HFFc6 (cell line): ENCODE results near the gene DHFR2. TPM values are rescaled to one million over a fixed set of nuclear protein-coding genes. Genes with fewer than 3 reads are reported as not detected.

Experiments used
- DNase-seq: peaks from one replicate; pipeline ENCODE4 v3.0.0-alpha.2; 2018
- H3K27ac Mint-ChIP-seq: 2 replicates; pipeline ENCODE4 v1.8.0; 2020; ENCODE audit warnings: mild to moderate bottlenecking, mixed read lengths
- H3K27me3 Mint-ChIP-seq: 2 replicates; pipeline ENCODE4 v1.8.0; 2021; ENCODE audit warnings: mild to moderate bottlenecking, moderate library complexity, mixed read lengths; ENCODE audit not compliant: insufficient read depth
- H3K36me3 Mint-ChIP-seq: 2 replicates; pipeline ENCODE4 v1.8.0; 2021; ENCODE audit warnings: low read depth, mixed read lengths
- H3K4me1 Mint-ChIP-seq: 2 replicates; pipeline ENCODE4 v1.8.0; 2020; ENCODE audit warnings: low read depth, mixed read lengths
- H3K4me3 Mint-ChIP-seq: 2 replicates; pipeline ENCODE4 v1.8.0; 2020; ENCODE audit warnings: mild to moderate bottlenecking, moderate library complexity, mixed read lengths
- H3K9me3 Mint-ChIP-seq: 2 replicates; pipeline ENCODE4 v1.8.0; 2020; ENCODE audit warnings: mild to moderate bottlenecking, mixed read lengths
- total RNA-seq, 6 experiments: library from RNA; stranded (reverse); fragmentation: NEBNext Ultra II Directional; extraction: Animal tissue kit (Norgen Biotek cat#: 25700); gene quantifications; 2 replicates in 1 of 6; 3 replicates in 5 of 6; pipeline ENCODE4 v1.2.3, GENCODE V29; 2021
- TF ChIP-seq, protein P1 (sequence below): fragments of 200-600 bp; sonication (generic); IDR thresholded peaks from 2 replicates; pipeline ENCODE4 v1.5.0; 2021; ENCODE audit warnings: antibody characterized with exemption, mild to moderate bottlenecking

DHFR2 gene
- total RNA-seq, 6 experiments from 2014 or later = 3.0 to 4.7 (median 3.6) TPM

DNA sequence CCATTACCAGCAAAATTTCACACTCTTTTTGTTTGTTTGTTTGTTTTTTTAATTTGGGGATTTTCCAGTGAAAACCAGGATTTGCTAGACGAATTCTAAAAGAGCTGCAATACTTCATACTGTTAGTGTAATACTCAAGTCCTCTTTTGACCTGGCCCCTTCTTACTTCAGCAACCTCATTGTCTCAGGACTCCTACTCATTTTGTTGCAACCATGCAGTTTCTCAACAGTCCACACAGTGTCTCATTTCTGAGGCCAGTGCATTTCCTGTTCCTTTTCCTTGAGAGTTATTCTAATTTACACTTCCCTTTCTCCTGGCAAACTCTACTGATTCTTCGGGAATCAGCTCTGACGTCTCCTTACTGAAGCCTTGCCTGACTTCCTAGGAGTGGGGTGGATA is 35.7 kb upstream of the DHFR2 start:
- H3K4me3 Mint-ChIP-seq = no peak overlapping the region
- DNase-seq = no peak
- TF ChIP-seq, protein P1, sequence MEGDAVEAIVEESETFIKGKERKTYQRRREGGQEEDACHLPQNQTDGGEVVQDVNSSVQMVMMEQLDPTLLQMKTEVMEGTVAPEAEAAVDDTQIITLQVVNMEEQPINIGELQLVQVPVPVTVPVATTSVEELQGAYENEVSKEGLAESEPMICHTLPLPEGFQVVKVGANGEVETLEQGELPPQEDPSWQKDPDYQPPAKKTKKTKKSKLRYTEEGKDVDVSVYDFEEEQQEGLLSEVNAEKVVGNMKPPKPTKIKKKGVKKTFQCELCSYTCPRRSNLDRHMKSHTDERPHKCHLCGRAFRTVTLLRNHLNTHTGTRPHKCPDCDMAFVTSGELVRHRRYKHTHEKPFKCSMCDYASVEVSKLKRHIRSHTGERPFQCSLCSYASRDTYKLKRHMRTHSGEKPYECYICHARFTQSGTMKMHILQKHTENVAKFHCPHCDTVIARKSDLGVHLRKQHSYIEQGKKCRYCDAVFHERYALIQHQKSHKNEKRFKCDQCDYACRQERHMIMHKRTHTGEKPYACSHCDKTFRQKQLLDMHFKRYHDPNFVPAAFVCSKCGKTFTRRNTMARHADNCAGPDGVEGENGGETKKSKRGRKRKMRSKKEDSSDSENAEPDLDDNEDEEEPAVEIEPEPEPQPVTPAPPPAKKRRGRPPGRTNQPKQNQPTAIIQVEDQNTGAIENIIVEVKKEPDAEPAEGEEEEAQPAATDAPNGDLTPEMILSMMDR = no peak
- no peaks in the 10 kb centered on the region for H3K27me3 Mint-ChIP-seq
- H3K36me3 Mint-ChIP-seq = peaks cover 9% of the 10 kb centered on the region; the same call in 1 of the 2 replicates
- no peaks in the 10 kb centered on the region for H3K4me1 Mint-ChIP-seq
- no peaks in the 10 kb centered on the region for H3K9me3 Mint-ChIP-seq
- no peak overlapping the region for H3K27ac Mint-ChIP-seq

DNA sequence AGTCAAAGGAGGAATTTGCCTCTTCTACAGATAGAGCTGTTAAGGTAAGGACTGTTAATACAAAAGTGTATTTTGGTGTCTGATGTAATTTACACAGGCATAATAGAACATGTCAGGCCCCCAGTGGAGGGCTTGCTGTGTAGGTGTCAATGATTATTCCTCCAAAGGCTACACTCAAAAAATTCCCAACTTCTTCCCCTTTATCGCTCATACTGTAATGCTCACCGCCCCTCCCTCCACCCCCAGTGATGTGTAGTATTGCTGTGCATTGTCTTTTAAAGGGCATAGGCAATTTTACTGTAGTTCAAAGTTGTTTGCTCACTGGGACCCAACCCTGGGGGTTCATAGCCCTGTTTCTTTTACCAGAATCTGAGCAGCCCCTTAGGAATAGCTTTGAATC is 32.4 kb upstream of the DHFR2 start:
- no peak overlapping the region for H3K4me3 Mint-ChIP-seq
- no peaks in the 10 kb centered on the region for H3K4me1 Mint-ChIP-seq
- no peak overlapping the region for H3K27ac Mint-ChIP-seq
- H3K9me3 Mint-ChIP-seq = no peaks in the 10 kb centered on the region
- H3K36me3 Mint-ChIP-seq = peaks cover 15% of the 10 kb centered on the region; the same call in 1 of the 2 replicates
- TF ChIP-seq, protein P1 = no peak
- H3K27me3 Mint-ChIP-seq = no peaks in the 10 kb centered on the region
- DNase-seq = no peak

DNA sequence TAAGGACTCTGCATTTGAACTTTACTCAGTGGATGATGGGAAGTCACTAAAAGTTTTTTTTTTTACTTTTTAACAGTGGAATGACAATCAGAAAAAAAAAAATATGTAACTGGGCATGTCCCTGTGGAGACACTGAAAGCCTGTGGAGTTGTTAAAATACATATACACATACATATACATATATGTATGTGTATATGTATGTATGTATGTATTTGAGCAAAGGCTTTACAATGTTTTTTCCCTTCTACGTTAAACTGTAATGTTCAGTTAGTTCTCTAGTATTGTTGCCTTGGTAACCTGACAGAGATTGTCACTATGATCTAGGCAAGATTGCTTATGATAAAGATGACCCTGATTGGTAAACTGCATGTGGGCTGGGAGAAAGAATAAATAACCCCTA is 30.4 kb upstream of the DHFR2 start:
- no peak for DNase-seq
- H3K27ac Mint-ChIP-seq = no peak overlapping the region

DNA sequence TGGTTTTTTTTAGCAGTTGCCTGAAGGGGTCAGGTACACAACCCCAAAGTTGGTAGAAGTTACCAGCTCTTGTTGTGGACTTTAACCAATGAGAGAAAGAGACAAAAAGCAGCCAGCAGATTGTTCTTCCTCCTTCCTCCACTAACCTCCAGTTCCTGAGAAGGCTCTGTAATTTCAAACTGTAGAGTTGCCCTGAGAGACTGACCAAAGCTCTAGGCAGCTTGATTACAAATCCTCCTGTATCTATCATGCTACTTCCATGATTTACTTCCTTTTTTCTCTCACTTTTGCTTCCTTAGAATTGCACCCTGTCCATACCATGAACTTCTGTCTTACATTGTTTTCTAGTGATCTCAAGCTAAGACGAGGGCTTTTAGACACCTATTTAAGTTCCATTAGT is 29.4 kb upstream of the DHFR2 start:
- Mint-ChIP-seq H3K36me3 (0 out of 2 replicates have a peak, but pooled peaks cover 5% of the 10 kb centered on the region), H3K27ac (no peak overlapping the region), H3K27me3 (no peaks in the 10 kb centered on the region), H3K9me3 (no peaks in the 10 kb centered on the region), H3K4me1 (no peaks in the 10 kb centered on the region), H3K4me3 (no peak overlapping the region)
- no peak for DNase-seq
- TF ChIP-seq, protein P1 = no peak

More for the DNA sequence above, 30.4 kb upstream of the DHFR2 start:
- H3K36me3 Mint-ChIP-seq = peaks cover 14% of the 10 kb centered on the region; the same call in 1 of the 2 replicates
- no peaks in the 10 kb centered on the region for H3K9me3 Mint-ChIP-seq
- TF ChIP-seq, protein P1 = no peak
- no peak overlapping the region for H3K4me3 Mint-ChIP-seq
- no peaks in the 10 kb centered on the region for H3K4me1 Mint-ChIP-seq
- no peaks in the 10 kb centered on the region for H3K27me3 Mint-ChIP-seq

DNA sequence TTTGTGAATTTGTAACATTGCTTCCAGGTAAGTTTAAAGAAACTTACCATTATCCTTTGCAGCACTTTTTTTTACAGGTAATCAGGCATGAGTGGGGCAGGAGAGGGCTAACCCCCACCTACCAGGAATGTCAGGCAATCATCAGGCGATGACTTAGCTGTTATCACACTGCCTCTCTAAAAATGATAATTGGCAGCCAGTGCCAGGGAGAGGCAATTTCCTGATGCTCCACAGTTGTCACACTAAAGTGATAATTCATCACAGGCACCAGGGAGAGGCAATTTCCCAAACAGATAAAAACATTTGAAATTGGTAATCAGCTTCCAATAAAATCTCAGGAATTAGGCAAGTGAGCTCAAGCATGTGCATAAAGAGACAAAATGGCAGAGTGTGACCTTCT is 26.4 kb upstream of the DHFR2 start:
- 0 out of 2 replicates have a peak, but pooled peaks cover 5% of the 10 kb centered on the region for H3K36me3 Mint-ChIP-seq
- H3K9me3 Mint-ChIP-seq = no peaks in the 10 kb centered on the region
- TF ChIP-seq, protein P1 = no peak
- H3K4me1 Mint-ChIP-seq = no peaks in the 10 kb centered on the region
- H3K4me3 Mint-ChIP-seq = no peak overlapping the region
- DNase-seq = no peak
- H3K27ac Mint-ChIP-seq = no peak overlapping the region
- H3K27me3 Mint-ChIP-seq = peaks cover 2% of the 10 kb centered on the region; the same call in 1 of the 2 replicates

DNA sequence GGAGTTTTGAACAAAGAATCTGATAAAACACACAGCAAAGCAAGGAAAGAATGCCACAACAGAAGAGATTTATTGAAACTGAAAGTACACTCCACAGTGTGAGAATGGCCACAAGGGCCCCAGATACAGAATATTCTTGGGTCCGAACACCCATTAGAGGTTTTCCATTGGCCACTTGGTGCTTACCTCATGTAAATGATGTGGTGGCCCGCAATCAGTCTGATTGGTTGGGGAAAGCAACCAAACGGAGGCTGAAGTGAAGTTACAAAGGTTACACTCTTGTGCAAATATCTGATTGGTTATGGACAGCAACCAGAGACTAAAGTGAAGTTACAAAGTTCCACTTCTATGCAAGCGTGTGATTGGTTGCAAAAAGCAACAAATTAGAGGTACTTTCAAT is 20.5 kb upstream of the DHFR2 start:
- H3K36me3 Mint-ChIP-seq = peaks cover 4% of the 10 kb centered on the region; the same call in 1 of the 2 replicates
- no peaks in the 10 kb centered on the region for H3K9me3 Mint-ChIP-seq
- H3K27ac Mint-ChIP-seq = no peak overlapping the region
- H3K4me3 Mint-ChIP-seq = no peak overlapping the region
- no peak for DNase-seq
- peaks cover 2% of the 10 kb centered on the region; the same call in 1 of the 2 replicates for H3K27me3 Mint-ChIP-seq
- TF ChIP-seq, protein P1 = no peak
- H3K4me1 Mint-ChIP-seq = no peaks in the 10 kb centered on the region
